IMR-90 (cell line): Measurements from ENCODE around the gene ZFP36L1. TPM values are rescaled to one million over a fixed set of nuclear protein-coding genes. Genes with fewer than 3 reads are reported as not detected.

Experiments
- CTCF ChIP-seq: conservative IDR thresholded peaks from 2 replicates; pipeline ENCODE4 v1.5.1; 2012; ENCODE audit warnings: mild to moderate bottlenecking, low read depth, low read length, improper control_type of control experiment
- ELK1 ChIP-seq: fragments of 150-350 bp; IDR thresholded peaks from 2 replicates; pipeline ENCODE4 v1.6.1; 2016; ENCODE audit warnings: low read depth, mild to moderate bottlenecking, low read length, moderate library complexity, borderline replicate concordance
- FOS ChIP-seq: fragments of 150-350 bp; IDR thresholded peaks from 2 replicates; pipeline ENCODE4 v1.6.1; 2016; ENCODE audit warnings: low read depth, low read length
- POLR2A ChIP-seq: IDR thresholded peaks from 2 replicates; pipeline ENCODE4 v1.6.1; 2012; ENCODE audit warnings: mild to moderate bottlenecking, low read depth, low read length
- polyA plus RNA-seq, 3 experiments: library from polyadenylated mRNA; depleted of rRNA; stranded (reverse); fragments of >200 nt; gene quantifications; 2 replicates each; pipeline ENCODE4 v1.2.3, GENCODE V29; 2012; ENCODE audit warnings: low replicate concordance in 1 of 3
- total RNA-seq: library from RNA; depleted of rRNA; stranded (reverse); fragments of >200 nt; gene quantifications from 2 replicates; pipeline ENCODE4 v1.2.3, GENCODE V29; 2012

The ZFP36L1 gene
- total and polyA plus RNA-seq, 2 of the 4 experiments (the other 2 are of a cell fraction) = 6.5 to 140 TPM

GRCh38 chr14:68807987-68808386, 15.1 kb upstream of the ZFP36L1 start (continued):
- TF ChIP-seq ELK1 (no peak), FOS (no peak), CTCF (no peak), POLR2A (no peak)
